ENCODE measurements around the gene EHF. TPM values are rescaled to one million over a fixed set of nuclear protein-coding genes. Genes with fewer than 3 reads are reported as not detected.

The EHF gene
- total and polyA plus RNA-seq, 9 donors: 0.06 to 102 (median 5.9) TPM; not detected in 1

GRCh38 chr11:34627197-34627596, 6.3 kb downstream of the EHF start:
- no peaks in the 10 kb centered on the region for H3K27me3 ChIP-seq
- no peak for DNase-seq
- intact Hi-C loops (cut with DNase I): no loop called here
- no peak for TF ChIP-seq POLR2A (IDR thresholded peaks at IDR 0.05)
- TF ChIP-seq, protein P1, sequence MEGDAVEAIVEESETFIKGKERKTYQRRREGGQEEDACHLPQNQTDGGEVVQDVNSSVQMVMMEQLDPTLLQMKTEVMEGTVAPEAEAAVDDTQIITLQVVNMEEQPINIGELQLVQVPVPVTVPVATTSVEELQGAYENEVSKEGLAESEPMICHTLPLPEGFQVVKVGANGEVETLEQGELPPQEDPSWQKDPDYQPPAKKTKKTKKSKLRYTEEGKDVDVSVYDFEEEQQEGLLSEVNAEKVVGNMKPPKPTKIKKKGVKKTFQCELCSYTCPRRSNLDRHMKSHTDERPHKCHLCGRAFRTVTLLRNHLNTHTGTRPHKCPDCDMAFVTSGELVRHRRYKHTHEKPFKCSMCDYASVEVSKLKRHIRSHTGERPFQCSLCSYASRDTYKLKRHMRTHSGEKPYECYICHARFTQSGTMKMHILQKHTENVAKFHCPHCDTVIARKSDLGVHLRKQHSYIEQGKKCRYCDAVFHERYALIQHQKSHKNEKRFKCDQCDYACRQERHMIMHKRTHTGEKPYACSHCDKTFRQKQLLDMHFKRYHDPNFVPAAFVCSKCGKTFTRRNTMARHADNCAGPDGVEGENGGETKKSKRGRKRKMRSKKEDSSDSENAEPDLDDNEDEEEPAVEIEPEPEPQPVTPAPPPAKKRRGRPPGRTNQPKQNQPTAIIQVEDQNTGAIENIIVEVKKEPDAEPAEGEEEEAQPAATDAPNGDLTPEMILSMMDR (IDR thresholded peaks at IDR 0.05): no peak
- TF ChIP-seq EP300 (IDR thresholded peaks at IDR 0.05): no peak
- WGBS, 3 donors: 83 to 94% (median 92%) methylated on average over 1 of the region's 1 CpG
- no peaks in the 10 kb centered on the region for H3K9me3 ChIP-seq
- no peaks in the 10 kb centered on the region for H3K4me1 ChIP-seq (ENCODE audit: insufficient read depth)
- H3K36me3 ChIP-seq: no peaks in the 10 kb centered on the region
- H3K4me3 ChIP-seq: no peak overlapping the region
- no peak overlapping the region for H3K27ac ChIP-seq

GRCh38 chr11:34629711-34630110, 8.8 kb downstream of the EHF start:
- Histone ChIP-seq H3K27me3 (no peaks in the 10 kb centered on the region), H3K4me3 (no peak overlapping the region), H3K9me3 (peaks cover 0 to 2% of the 10 kb centered on the region in 2 donors), H3K36me3 (no peaks in the 10 kb centered on the region), H3K27ac (no peak overlapping the region), H3K4me1 (ENCODE audit: insufficient read depth) (no peaks in the 10 kb centered on the region)
- no peak for DNase-seq
- intact Hi-C loops (cut with DNase I): no loop called here
- TF ChIP-seq POLR2A (IDR thresholded peaks at IDR 0.05): no peak

DNA sequence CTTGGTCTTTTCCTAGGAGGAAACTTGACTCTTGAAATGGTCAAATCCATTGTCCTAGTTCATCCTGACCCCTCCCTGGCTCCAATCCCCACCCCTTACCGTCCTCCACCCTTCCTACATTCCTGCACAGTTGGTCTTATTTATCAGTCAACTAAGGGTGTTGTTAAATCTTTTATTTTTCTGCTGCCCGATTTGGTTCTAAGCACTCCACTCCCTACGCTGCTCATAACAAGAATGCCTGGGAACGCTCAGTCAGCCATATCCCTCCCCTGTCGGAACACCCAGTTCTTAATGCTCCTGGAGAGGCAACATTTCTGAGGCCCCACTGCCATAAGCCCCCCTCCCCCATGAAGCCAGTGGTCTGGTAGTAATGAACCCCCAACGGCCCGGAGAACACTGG, 9.7 kb downstream of the EHF start:
- Histone ChIP-seq H3K4me3 (no peak overlapping the region), H3K4me1 (ENCODE audit: insufficient read depth) (no peaks in the 10 kb centered on the region)
- WGBS, 3 donors: 73 to 78% (median 76%) methylated on average over 7 of the region's 7 CpGs

GRCh38 chr11:34631297-34631696, 10.4 kb downstream of the EHF start:
- DNase-seq: no peak
- Histone ChIP-seq H3K36me3 (no peaks in the 10 kb centered on the region), H3K27me3 (no peaks in the 10 kb centered on the region), H3K27ac (no peak overlapping the region), H3K4me1 (ENCODE audit: insufficient read depth) (no peaks in the 10 kb centered on the region), H3K9me3 (peaks cover 0 to 2% of the 10 kb centered on the region in 2 donors), H3K4me3 (no peak overlapping the region)
- TF ChIP-seq EP300 (IDR thresholded peaks at IDR 0.05) (no peak), POLR2A (IDR thresholded peaks at IDR 0.05) (no peak)
- TF ChIP-seq, protein P1 (IDR thresholded peaks at IDR 0.05): no peak
- 84 to 87% (median 85%) methylated on average over 6 of the region's 6 CpGs for WGBS, 3 donors
- intact Hi-C loops (cut with DNase I): no loop called here

More for the DNA sequence above, 9.7 kb downstream of the EHF start:
- no peaks in the 10 kb centered on the region for H3K36me3 ChIP-seq
- H3K27ac ChIP-seq: no peak overlapping the region
- TF ChIP-seq, protein P1 (IDR thresholded peaks at IDR 0.05): no peak
- no peak for TF ChIP-seq EP300 (IDR thresholded peaks at IDR 0.05)
- TF ChIP-seq POLR2A (IDR thresholded peaks at IDR 0.05): no peak
- H3K9me3 ChIP-seq: peaks cover 0 to 2% of the 10 kb centered on the region in 2 donors
- intact Hi-C loops (cut with DNase I): no loop called here
- no peaks in the 10 kb centered on the region for H3K27me3 ChIP-seq
- no peak for DNase-seq

- peaks cover 0 to 2% of the 10 kb centered on the region in 2 donors for H3K9me3 ChIP-seq
- H3K27ac ChIP-seq: no peak overlapping the region
- H3K4me1 ChIP-seq (ENCODE audit: insufficient read depth): no peaks in the 10 kb centered on the region
- no peaks in the 10 kb centered on the region for H3K27me3 ChIP-seq
- DNase-seq: no peak
- intact Hi-C loops (cut with DNase I): no loop called here
- no peaks in the 10 kb centered on the region for H3K36me3 ChIP-seq
- no peak overlapping the region for H3K4me3 ChIP-seq
- TF ChIP-seq EP300 (IDR thresholded peaks at IDR 0.05): no peak
- TF ChIP-seq, protein P1 (IDR thresholded peaks at IDR 0.05): no peak
- no peak for TF ChIP-seq POLR2A (IDR thresholded peaks at IDR 0.05)
- 76 to 81% (median 78%) methylated on average over 4 of the region's 4 CpGs for WGBS, 3 donors
Measured at GRCh38 chr11:34631737-34632104, 10.8 kb downstream of the EHF start.

All from ovary (tissue), 9 donors.